Astrocyte (in vitro differentiated cells and primary cell): ENCODE results near the gene AP3S2.

ENCODE experiments used
- CTCF ChIP-seq: IDR thresholded peaks from 2 replicates; pipeline ENCODE4 v1.5.1; 2011; ENCODE audit warnings: low read depth, mild to moderate bottlenecking, inconsistent platforms, low read length, moderate library complexity; ENCODE audit not compliant: insufficient read depth
- EZH2 ChIP-seq: IDR thresholded peaks from 2 replicates; pipeline ENCODE4 v1.6.1; 2012; ENCODE audit warnings: mild to moderate bottlenecking, low read length, inconsistent platforms; ENCODE audit not compliant: insufficient read depth

GRCh38 chr15:89780601-89781000 is 113.2 kb downstream of the AP3S2 start:
- TF ChIP-seq CTCF (no peak), EZH2 (no peak)
